ENCODE measurements around the gene ATXN1. TPM values are rescaled to one million over a fixed set of nuclear protein-coding genes. Genes with fewer than 3 reads are reported as not detected.
A peak's percentile ranks its signal among the peaks of the same experiment; 100 is the strongest.

Gene ATXN1
- total RNA-seq, 1 experiment from 2014 or later, result 19.7 TPM

DNA sequence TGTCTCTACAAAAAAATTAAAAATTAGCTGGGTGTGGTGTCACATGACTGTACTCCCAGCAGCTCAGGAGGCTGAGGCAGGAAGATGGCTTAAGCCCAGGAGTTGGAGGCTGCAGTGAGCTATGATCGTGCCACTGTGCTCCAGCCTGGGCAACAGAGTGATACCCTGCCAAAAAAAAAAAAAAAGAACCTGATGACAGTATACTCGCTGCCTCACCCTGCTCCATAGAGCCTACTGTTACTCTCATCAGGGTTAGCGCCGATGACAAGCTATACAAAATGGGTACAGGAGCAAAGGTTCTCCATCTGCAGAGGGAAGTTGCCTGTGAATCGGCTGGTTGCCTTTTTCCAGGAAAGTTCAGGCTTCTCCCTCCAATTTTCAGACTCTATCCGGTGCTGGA lies 469.5 kb downstream of the ATXN1 start:
- H3K36me3 Mint-ChIP-seq (ENCODE audit: insufficient read depth, unreplicated experiment), result no peaks in the 10 kb centered on the region
- no peak for DNase-seq
- BruUV-seq (replicated peaks), result no TSS peak
- TF ChIP-seq, protein P1, sequence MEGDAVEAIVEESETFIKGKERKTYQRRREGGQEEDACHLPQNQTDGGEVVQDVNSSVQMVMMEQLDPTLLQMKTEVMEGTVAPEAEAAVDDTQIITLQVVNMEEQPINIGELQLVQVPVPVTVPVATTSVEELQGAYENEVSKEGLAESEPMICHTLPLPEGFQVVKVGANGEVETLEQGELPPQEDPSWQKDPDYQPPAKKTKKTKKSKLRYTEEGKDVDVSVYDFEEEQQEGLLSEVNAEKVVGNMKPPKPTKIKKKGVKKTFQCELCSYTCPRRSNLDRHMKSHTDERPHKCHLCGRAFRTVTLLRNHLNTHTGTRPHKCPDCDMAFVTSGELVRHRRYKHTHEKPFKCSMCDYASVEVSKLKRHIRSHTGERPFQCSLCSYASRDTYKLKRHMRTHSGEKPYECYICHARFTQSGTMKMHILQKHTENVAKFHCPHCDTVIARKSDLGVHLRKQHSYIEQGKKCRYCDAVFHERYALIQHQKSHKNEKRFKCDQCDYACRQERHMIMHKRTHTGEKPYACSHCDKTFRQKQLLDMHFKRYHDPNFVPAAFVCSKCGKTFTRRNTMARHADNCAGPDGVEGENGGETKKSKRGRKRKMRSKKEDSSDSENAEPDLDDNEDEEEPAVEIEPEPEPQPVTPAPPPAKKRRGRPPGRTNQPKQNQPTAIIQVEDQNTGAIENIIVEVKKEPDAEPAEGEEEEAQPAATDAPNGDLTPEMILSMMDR (IDR thresholded peaks at IDR 0.05; ENCODE audit: unreplicated experiment), result no peak
- no peak overlapping the region for H3K27ac Mint-ChIP-seq (ENCODE audit: unreplicated experiment)
- no peaks in the 10 kb centered on the region for H3K27me3 Mint-ChIP-seq (ENCODE audit: unreplicated experiment)
- no peaks in the 10 kb centered on the region for H3K4me1 Mint-ChIP-seq (ENCODE audit: low read depth, unreplicated experiment)
- intact Hi-C loops (cut with micrococcal nuclease; ENCODE audit: unreplicated experiment), result no loop called here
- no peak overlapping the region for H3K4me3 Mint-ChIP-seq (ENCODE audit: low read depth, unreplicated experiment)
- CTCF ChIA-PET, result interaction anchor here (0.5 kb wide), 1 partner anchor 91 kb away, joined by 3 read pairs; no protein-coding TSS in a partner anchor
- no peaks in the 10 kb centered on the region for H3K9me3 Mint-ChIP-seq (ENCODE audit: low read depth, unreplicated experiment)

DNA sequence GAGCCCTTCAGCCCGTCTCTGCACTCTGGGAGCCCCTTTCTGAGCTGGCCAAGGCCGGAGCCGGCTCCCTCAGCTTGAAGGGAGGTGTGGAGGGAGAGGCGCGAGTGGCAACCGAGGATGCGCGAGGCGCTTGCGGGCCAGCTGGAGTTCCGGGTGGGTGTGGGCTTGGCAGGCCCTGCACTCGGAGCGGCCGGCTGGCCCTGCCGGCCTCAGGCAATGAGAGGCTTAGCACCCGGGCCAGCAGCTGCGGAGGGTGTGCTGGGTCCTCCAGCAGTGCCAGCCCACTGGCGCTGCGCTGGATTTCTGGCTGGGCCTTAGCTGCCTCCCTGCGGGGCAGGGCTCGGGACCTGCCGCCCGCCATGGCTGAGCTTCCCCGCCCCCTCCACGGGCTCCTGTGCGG lies 473.1 kb downstream of the ATXN1 start:
- no peak for DNase-seq
- Mint-ChIP-seq H3K27ac (ENCODE audit: unreplicated experiment) (no peak overlapping the region), H3K4me3 (ENCODE audit: low read depth, unreplicated experiment) (no peak overlapping the region), H3K9me3 (ENCODE audit: low read depth, unreplicated experiment) (no peaks in the 10 kb centered on the region), H3K27me3 (ENCODE audit: unreplicated experiment) (no peaks in the 10 kb centered on the region), H3K36me3 (ENCODE audit: insufficient read depth, unreplicated experiment) (no peaks in the 10 kb centered on the region), H3K4me1 (ENCODE audit: low read depth, unreplicated experiment) (no peaks in the 10 kb centered on the region)
- BruUV-seq (replicated peaks), result no TSS peak
- CTCF ChIA-PET, result interaction anchor here (1.5 kb wide), 1 partner anchor 10 kb away, joined by 3 read pairs; no protein-coding TSS in a partner anchor
- TF ChIP-seq, protein P1 (IDR thresholded peaks at IDR 0.05; ENCODE audit: unreplicated experiment), result no peak
- intact Hi-C loops (cut with micrococcal nuclease; ENCODE audit: unreplicated experiment), result no loop called here

DNA sequence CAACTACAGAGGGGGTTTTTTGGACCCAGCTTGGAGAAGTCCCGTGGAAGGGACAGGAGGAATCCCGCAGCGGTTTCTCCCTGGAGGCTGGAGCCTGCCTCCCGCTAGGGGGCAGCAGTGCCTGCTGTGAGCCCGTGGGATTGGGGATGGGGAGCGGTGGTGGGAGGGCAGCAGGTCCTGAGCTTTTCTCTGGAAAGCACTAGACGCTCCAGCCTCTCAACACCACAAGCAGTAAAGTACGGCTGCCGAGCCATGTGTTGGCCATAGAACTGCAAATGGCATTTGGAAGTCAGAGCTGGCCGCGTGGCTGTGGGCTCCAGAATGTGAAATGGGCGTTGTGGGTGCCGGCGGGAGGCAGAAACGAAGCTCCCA lies 475.1 kb downstream of the ATXN1 start:
- intact Hi-C loops (cut with micrococcal nuclease; ENCODE audit: unreplicated experiment), result no loop called here
- CTCF ChIA-PET, result interaction anchor here (0.5 to 1.1 kb wide), 3 partner anchors 32 to 800 kb away, joined by 3 to 5 read pairs (median 3); partner anchors contain the start of gene GMPR
- Mint-ChIP-seq H3K27ac (ENCODE audit: unreplicated experiment) (no peak overlapping the region), H3K36me3 (ENCODE audit: insufficient read depth, unreplicated experiment) (no peaks in the 10 kb centered on the region), H3K9me3 (ENCODE audit: low read depth, unreplicated experiment) (no peaks in the 10 kb centered on the region), H3K4me3 (ENCODE audit: low read depth, unreplicated experiment) (no peak overlapping the region), H3K27me3 (ENCODE audit: unreplicated experiment) (no peaks in the 10 kb centered on the region), H3K4me1 (ENCODE audit: low read depth, unreplicated experiment) (no peaks in the 10 kb centered on the region)
- BruUV-seq (replicated peaks), result no TSS peak
- TF ChIP-seq, protein P1 (IDR thresholded peaks at IDR 0.05; ENCODE audit: unreplicated experiment), result no peak
- peak; percentile 30 for DNase-seq

DNA sequence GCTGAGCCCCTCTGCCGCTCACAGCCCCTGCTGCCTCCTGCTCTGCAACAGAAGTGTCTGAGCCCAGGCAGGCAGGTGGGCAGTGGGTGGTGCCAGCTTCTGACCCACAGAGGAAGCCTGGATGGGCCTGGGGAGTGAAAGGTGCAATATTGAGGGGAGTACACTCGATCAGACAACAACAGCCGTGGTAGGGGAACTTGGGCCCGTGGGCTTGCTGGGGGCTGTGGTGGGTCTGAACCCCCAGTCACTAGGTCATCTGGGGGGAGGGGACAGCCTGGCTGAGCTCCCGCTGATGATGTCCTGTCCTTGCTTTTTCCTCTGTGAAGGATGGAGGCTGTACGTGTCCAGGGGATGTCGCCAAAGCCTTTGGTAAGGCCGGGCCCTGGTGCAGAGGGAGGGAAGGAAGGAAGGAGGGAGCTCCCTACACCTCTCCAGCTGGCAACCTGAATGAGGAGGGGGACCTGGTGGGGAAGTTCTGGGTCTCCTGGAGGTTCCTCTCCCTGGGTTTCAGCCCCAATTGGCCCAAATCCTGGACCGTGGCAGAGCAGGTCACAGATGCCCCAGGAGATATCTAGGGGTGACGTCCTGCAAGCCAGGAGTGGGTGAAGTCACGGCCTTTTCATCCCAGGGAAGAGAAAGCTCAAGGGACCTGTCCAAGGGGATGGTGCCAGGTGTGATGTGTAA lies 475.7 kb downstream of the ATXN1 start:
- Mint-ChIP-seq H3K27ac (ENCODE audit: unreplicated experiment) (no peak overlapping the region), H3K36me3 (ENCODE audit: insufficient read depth, unreplicated experiment) (no peaks in the 10 kb centered on the region), H3K9me3 (ENCODE audit: low read depth, unreplicated experiment) (no peaks in the 10 kb centered on the region), H3K4me1 (ENCODE audit: low read depth, unreplicated experiment) (no peaks in the 10 kb centered on the region), H3K4me3 (ENCODE audit: low read depth, unreplicated experiment) (no peak overlapping the region), H3K27me3 (ENCODE audit: unreplicated experiment) (no peaks in the 10 kb centered on the region)
- CTCF ChIA-PET, result interaction anchor here (0.6 to 1.1 kb wide), 2 partner anchors 31 to 801 kb away, joined by 3 to 5 read pairs; no protein-coding TSS in a partner anchor
- no TSS peak for BruUV-seq (replicated peaks)
- TF ChIP-seq, protein P1 (IDR thresholded peaks at IDR 0.05; ENCODE audit: unreplicated experiment), result no peak
- intact Hi-C loops (cut with micrococcal nuclease; ENCODE audit: unreplicated experiment), result no loop called here
- no peak for DNase-seq

Measured in Calu3 (cell line).